Epithelial cell of proximal tubule (primary cell): ENCODE measurements around the gene ADARB1. TPM values are rescaled to one million over a fixed set of nuclear protein-coding genes. Genes with fewer than 3 reads are reported as not detected.

Experiments
- DNase-seq: peaks from one replicate; pipeline ENCODE4 v3.0.0-alpha.2; 2011; ENCODE audit warnings: low read depth
- H3K4me3 ChIP-seq: 2 replicates; pipeline ENCODE4 v1.5.1; 2011; ENCODE audit warnings: low read depth, mild to moderate bottlenecking, low read length
- total RNA-seq: library from RNA; depleted of rRNA; stranded (reverse); fragments of >200 nt; gene quantifications from 2 replicates; pipeline ENCODE4 v1.2.3, GENCODE V29; 2015
- TF ChIP-seq, protein P1 (sequence below): conservative IDR thresholded peaks from 2 replicates; pipeline ENCODE4 v1.5.1; 2012; ENCODE audit warnings: low read depth, mild to moderate bottlenecking, low read length

Gene ADARB1
- total RNA-seq, 1 donor from 2014 or later, result 2.2 TPM

- no peak for DNase-seq
- TF ChIP-seq, protein P1, sequence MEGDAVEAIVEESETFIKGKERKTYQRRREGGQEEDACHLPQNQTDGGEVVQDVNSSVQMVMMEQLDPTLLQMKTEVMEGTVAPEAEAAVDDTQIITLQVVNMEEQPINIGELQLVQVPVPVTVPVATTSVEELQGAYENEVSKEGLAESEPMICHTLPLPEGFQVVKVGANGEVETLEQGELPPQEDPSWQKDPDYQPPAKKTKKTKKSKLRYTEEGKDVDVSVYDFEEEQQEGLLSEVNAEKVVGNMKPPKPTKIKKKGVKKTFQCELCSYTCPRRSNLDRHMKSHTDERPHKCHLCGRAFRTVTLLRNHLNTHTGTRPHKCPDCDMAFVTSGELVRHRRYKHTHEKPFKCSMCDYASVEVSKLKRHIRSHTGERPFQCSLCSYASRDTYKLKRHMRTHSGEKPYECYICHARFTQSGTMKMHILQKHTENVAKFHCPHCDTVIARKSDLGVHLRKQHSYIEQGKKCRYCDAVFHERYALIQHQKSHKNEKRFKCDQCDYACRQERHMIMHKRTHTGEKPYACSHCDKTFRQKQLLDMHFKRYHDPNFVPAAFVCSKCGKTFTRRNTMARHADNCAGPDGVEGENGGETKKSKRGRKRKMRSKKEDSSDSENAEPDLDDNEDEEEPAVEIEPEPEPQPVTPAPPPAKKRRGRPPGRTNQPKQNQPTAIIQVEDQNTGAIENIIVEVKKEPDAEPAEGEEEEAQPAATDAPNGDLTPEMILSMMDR, result no peak
- no peak overlapping the region for H3K4me3 ChIP-seq
Observed at GRCh38 chr21:45089964-45090363, 15.6 kb downstream of the ADARB1 start.

- DNase-seq, result no peak
- TF ChIP-seq, protein P1, result no peak
- no peak overlapping the region for H3K4me3 ChIP-seq
Observed at GRCh38 chr21:45090966-45091365, 16.6 kb downstream of the ADARB1 start.

DNA sequence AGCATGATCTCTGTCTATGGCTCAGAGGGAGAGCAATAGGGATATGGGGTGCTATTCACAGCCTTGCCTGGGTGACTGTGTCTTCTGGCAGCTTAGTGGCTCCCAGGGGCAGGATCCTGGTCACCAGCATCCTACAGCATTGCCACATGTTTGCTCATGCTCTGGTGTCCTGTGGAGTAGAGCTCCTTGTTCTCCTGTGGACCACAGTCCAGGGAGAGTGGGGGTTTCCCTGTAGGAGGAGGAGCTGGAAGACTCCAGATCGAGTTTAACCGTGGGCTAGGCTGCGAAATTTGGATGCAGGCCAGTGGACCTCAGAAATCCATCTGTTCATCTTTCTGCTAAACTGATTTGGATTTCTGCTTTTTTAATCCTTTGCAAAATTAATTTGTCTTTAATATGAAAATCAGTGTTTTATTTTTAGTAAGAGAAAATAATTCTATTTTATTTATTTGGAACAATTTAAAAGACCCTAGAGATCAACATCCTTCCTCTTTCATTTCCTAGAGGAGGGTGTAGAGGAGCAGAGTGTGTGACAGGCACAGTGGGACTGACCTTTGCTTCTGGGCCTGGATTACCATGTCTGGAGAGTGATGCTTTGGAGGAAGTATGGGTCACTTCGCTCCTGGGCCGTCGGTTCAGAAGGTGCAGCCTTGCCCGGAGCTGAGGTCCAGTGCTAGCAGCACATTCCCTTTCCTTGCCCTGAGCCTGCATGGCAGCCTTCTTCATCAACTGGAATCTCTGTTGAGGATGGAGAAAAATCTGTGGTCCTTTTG is 17.4 kb downstream of the ADARB1 start:
- TF ChIP-seq, protein P1, result no peak
- no peak overlapping the region for H3K4me3 ChIP-seq
- no peak for DNase-seq

DNA sequence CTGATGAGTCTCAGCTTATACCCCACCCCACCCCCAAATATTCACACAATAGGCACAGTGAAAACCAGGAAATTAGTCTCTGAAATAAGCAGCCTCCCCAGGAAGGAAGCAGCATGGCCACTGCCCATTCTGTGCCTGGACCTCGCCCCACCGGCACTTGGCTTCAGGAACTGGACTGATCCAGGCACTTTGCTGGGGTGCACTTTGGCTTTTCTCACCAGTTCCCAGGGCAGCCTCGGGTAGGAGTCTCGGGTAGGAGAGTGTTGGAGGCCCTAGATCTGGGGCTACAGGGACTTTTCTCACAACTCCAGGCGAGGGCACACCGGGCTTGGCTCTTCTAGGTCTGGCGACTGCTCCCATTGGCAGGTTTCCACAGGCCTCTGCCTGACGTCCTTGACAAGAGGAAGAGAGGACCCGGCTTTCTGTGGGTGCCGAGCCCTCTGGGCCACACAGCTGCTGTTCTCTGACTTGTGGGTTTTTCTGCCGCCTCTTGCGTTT is 18.7 kb downstream of the ADARB1 start:
- DNase-seq, result no peak
- no peak overlapping the region for H3K4me3 ChIP-seq
- TF ChIP-seq, protein P1, result no peak

DNA sequence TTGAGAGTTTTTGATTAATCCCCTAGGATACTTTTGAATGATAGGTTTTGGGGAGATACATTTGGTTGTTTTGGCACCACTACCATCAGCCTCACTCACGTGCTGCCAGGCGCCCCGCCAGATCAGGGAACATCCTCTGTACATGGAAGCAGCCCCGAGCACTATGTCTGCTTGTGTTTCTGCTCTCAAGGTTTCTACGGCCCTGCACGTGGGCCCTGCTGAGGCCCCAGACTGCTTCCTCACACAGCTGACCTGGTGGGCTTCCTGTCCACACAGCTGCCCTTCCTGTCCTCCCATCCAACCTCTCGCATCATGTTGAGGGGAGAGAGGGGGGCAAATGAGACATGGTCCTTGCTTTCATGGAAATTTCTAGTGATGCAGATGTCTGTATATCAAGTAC is 20.0 kb downstream of the ADARB1 start:
- no peak overlapping the region for H3K4me3 ChIP-seq
- TF ChIP-seq, protein P1, result no peak
- no peak for DNase-seq

DNA sequence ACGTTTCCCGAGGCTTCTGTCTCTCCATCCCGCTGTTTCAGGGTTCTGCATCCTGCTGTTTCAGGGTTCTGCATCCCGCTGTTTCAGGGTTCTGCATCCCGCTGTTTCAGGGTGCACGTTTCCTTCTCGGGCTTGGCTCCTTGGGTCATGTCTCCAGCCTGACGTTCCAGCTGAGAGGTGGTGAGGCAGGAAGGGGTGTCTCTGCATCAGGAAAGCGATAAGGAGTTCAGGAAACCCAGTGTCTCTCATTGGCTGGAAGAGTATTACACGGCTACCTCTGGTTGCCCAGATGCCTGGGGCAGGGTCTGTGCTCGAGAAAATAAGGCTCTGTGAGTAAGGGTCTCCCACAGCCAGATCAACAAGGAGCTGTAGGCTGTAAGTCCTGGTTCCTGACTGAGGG is 21.1 kb downstream of the ADARB1 start:
- DNase-seq, result no peak
- TF ChIP-seq, protein P1, result no peak
- no peak overlapping the region for H3K4me3 ChIP-seq

GRCh38 chr21:45096217-45096616 is 21.8 kb downstream of the ADARB1 start:
- DNase-seq, result no peak
- no peak overlapping the region for H3K4me3 ChIP-seq
- TF ChIP-seq, protein P1, result no peak
